Measurements from ENCODE around the gene MEPCE. TPM values are rescaled to one million over a fixed set of nuclear protein-coding genes. Genes with fewer than 3 reads are reported as not detected.

Gene MEPCE
- polyA plus RNA-seq, 4 donors = 54.8 to 61.7 (median 56.9) TPM

DNA sequence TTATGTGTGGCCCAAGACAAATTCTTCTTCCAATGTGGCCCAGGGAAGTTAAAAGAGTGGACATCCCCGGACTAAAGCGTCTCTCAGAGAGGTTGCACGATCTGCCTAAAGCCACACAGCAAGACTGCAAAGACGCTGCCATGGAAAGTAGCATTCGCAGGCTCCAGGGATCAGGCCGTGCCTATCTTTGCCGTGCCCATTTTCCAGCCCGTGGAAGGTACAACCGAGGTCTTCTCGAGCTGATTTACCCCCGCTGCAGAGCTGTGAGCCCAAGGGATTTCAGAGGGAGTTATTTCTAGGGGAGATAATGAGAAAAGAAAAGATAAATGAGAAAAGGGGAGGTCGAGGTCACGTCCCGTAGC, 53.1 kb downstream of the MEPCE start:
- no peak for DNase-seq (ENCODE audit: low read depth in 4 of 4, low spot score in 3 of 4)

DNA sequence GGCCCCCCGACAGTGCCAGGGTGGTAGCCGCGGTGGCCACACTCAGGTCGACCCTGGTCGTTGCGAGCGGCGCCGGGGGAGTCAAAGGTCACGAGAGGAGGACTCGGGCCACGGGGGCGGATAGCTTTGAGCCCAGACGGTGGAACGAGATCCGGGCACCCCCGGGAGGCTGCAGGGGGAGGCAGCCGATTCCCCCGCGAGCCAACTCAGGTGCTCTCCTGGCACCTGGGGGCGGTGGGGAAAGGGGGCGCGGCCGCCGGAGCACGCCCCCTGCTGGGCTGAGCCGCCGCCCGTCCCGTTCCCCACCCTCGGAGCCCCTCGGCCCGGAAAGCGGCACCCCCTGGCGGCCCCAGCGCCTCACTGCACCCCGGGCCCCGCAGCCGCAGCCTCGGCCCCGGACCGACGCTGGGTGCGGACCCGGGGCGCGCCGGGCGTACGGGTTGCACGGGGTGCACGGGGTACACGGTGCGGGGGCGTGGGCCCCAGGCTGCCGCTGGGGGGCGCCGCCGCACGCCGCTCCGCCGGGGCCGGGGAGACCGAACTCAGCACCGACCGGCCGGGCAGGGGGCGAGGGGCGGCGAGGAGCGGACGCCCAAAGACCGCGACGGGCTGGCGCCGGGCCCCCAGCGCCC, 53.6 kb downstream of the MEPCE start:
- no peak for DNase-seq (ENCODE audit: low read depth in 4 of 4, low spot score in 3 of 4)

Other genes with a start within 250 kb of the MEPCE start
- gene PVRIG, start 209.9 kb upstream of the MEPCE start, polyA plus RNA-seq (ENCODE audit: insufficient read length in 4 of 4) = 1 to 10 TPM; 3.7 to 4.7 (median 4.4) TPM
- gene SPDYE3, start 122.1 kb upstream of the MEPCE start, polyA plus RNA-seq (ENCODE audit: insufficient read length in 4 of 4) = 1 to 10 TPM; 6.9 to 7.8 (median 7.7) TPM
- gene PILRB, start 71.7 kb upstream of the MEPCE start, polyA plus RNA-seq (ENCODE audit: insufficient read length in 4 of 4) = 10 to 100 TPM; 24.8 to 38.3 (median 29.2) TPM
- 1 to 10 TPM; 4.2 to 5.2 (median 4.6) TPM for gene PILRA, start 56.3 kb upstream of the MEPCE start, polyA plus RNA-seq (ENCODE audit: insufficient read length in 4 of 4)
- gene ZCWPW1, start 1.1 kb upstream of the MEPCE start, polyA plus RNA-seq (ENCODE audit: insufficient read length in 4 of 4) = 1 to 10 TPM; 5.3 to 6.7 (median 5.6) TPM
- gene PPP1R35, start 6.7 kb downstream of the MEPCE start, polyA plus RNA-seq (ENCODE audit: insufficient read length in 4 of 4) = 10 to 100 TPM; 14.9 to 25.0 (median 16.6) TPM
- gene SPACDR, start 34.4 kb downstream of the MEPCE start, polyA plus RNA-seq (ENCODE audit: insufficient read length in 4 of 4) = 1 to 10 TPM in 3 of 4 donors, under 1 TPM in 1; 0.94 to 1.5 (median 1.5) TPM
- gene TSC22D4, start 49.4 kb downstream of the MEPCE start, polyA plus RNA-seq (ENCODE audit: insufficient read length in 4 of 4) = 10 to 100 TPM; 35.1 to 58.3 (median 39.1) TPM
- 1 to 10 TPM; 1.6 to 2.9 (median 2.0) TPM for gene NYAP1, start 54.1 kb downstream of the MEPCE start, polyA plus RNA-seq (ENCODE audit: insufficient read length in 4 of 4)
- 10 to 100 TPM; 13.8 to 16.9 (median 14.4) TPM for gene AGFG2, start 109.4 kb downstream of the MEPCE start, polyA plus RNA-seq (ENCODE audit: insufficient read length in 4 of 4)
- 1 to 10 TPM; 2.7 to 9.4 (median 4.2) TPM for gene SAP25, start 144.1 kb downstream of the MEPCE start, polyA plus RNA-seq (ENCODE audit: insufficient read length in 4 of 4)
- gene LRCH4, start 156.3 kb downstream of the MEPCE start, polyA plus RNA-seq (ENCODE audit: insufficient read length in 4 of 4) = 10 to 100 TPM; 34.4 to 49.1 (median 37.2) TPM
- 1 to 10 TPM; 1.0 to 2.2 (median 1.5) TPM for gene FBXO24, start 156.5 kb downstream of the MEPCE start, polyA plus RNA-seq (ENCODE audit: insufficient read length in 4 of 4)
- 100 to 1,000 TPM; 108 to 163 (median 121) TPM for gene PCOLCE, start 172.5 kb downstream of the MEPCE start, polyA plus RNA-seq (ENCODE audit: insufficient read length in 4 of 4)
- 10 to 100 TPM; 26.5 to 35.2 (median 28.1) TPM for gene MOSPD3, start 182.7 kb downstream of the MEPCE start, polyA plus RNA-seq (ENCODE audit: insufficient read length in 4 of 4)
- 1 to 10 TPM in 1 of 4 donors, under 1 TPM in 3; 0.82 to 1.4 (median 0.87) TPM for gene TFR2, start 211.7 kb downstream of the MEPCE start, polyA plus RNA-seq (ENCODE audit: insufficient read length in 4 of 4)
- gene ACTL6B, start 226.6 kb downstream of the MEPCE start, polyA plus RNA-seq (ENCODE audit: insufficient read length in 4 of 4) = under 1 TPM in 1 of 4 donors, not detected in 3; 0.16 TPM
- gene GNB2, start 243.9 kb downstream of the MEPCE start, polyA plus RNA-seq (ENCODE audit: insufficient read length in 4 of 4) = 100 to 1,000 TPM; 204 to 237 (median 215) TPM